Body of pancreas (tissue), 4 donors: Measurements from ENCODE around the gene KYNU.

ENCODE experiments used
- POLR2A ChIP-seq, 3 donors: fragments of 450-650 bp; IDR thresholded peaks; one replicate each; pipeline ENCODE4 v1.6.1; 2016; ENCODE audit warnings: antibody characterized with exemption in 3 of 3, mild to moderate bottlenecking in 2 of 3
- TF ChIP-seq, protein P1 (sequence below), 7 experiments: fragments of 450-650 bp in 4 of 7; fragments of 200-600 bp in 3 of 7; sonication (generic) in 3 of 7; IDR thresholded peaks; one replicate each; pipeline ENCODE4 v1.5.1; 2016 to 2019; ENCODE audit warnings: antibody characterized with exemption in 7 of 7

DNA sequence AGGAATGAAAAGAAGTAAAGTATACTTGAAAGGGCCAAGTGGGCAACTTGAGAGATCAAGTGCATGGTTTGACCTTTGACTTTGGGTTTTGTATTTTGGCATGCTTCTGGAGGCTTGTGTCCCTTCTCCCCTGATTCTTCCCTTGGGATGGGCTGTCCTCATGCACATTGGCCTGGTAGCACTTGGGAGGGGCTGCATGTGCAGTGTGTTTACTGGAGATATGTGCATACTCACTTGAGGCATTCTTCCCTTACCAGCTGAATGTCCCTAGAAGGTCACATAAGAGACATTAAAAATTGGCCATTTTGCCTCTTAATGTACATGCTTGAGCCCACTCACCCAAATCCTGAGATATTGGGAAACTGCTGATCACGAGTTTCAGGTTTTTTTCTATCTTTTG lies 65.2 kb downstream of the KYNU start:
- TF ChIP-seq, protein P1, sequence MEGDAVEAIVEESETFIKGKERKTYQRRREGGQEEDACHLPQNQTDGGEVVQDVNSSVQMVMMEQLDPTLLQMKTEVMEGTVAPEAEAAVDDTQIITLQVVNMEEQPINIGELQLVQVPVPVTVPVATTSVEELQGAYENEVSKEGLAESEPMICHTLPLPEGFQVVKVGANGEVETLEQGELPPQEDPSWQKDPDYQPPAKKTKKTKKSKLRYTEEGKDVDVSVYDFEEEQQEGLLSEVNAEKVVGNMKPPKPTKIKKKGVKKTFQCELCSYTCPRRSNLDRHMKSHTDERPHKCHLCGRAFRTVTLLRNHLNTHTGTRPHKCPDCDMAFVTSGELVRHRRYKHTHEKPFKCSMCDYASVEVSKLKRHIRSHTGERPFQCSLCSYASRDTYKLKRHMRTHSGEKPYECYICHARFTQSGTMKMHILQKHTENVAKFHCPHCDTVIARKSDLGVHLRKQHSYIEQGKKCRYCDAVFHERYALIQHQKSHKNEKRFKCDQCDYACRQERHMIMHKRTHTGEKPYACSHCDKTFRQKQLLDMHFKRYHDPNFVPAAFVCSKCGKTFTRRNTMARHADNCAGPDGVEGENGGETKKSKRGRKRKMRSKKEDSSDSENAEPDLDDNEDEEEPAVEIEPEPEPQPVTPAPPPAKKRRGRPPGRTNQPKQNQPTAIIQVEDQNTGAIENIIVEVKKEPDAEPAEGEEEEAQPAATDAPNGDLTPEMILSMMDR (IDR thresholded peaks at IDR 0.05) = no peak
- no peak for TF ChIP-seq POLR2A (IDR thresholded peaks at IDR 0.05)
